CD4-positive, alpha-beta T cell (primary cell): ENCODE data around the gene SLX4. TPM values are rescaled to one million over a fixed set of nuclear protein-coding genes. Genes with fewer than 3 reads are reported as not detected.

ENCODE experiments used
- ATAC-seq: fragments of 200-7000 bp; cut with Tn5 transposase; one replicate; pipeline ENCODE4 v1.10.0; 2022; ENCODE audit warnings: mild to moderate bottlenecking; ENCODE audit not compliant: poor library complexity
- CTCF ChIA-PET: fragments of 350-600 bp; sonication (Branson Sonifier 250); formaldehyde crosslinking; loops from one replicate; lab custom pipeline; 2021; ENCODE audit warnings: antibody characterized with exemption, inconsistent platforms; lab: Charles Lee
- POLR2A ChIA-PET: fragments of 350-600 bp; sonication (Branson Sonifier 250); formaldehyde crosslinking; loops from one replicate; lab custom pipeline; 2021; ENCODE audit warnings: antibody characterized with exemption, inconsistent platforms; lab: Charles Lee
- DNase-seq, 14 experiments: peaks; one replicate each; pipeline ENCODE4 v3.0.0-alpha.2; 2013 to 2020; ENCODE audit warnings: mixed read lengths in 2 of 14
- H3K27ac ChIP-seq, 2 donors: one replicate each; pipeline versions ENCODE4 v1.5.1 to v1.7.0; 2013; ENCODE audit warnings: low read length in 2 of 2, low read depth in 1 of 2, mild to moderate bottlenecking in 1 of 2
- H3K27me3 ChIP-seq, 2 experiments: 1 replicate in 1 of 2; 2 replicates in 1 of 2; pipeline versions ENCODE4 v1.6.1 to v1.7.0; 2013; ENCODE audit warnings: low read length in 2 of 2, control low read depth in 1 of 2, mild to moderate bottlenecking in 1 of 2, moderate library complexity in 1 of 2; ENCODE audit not compliant: insufficient read depth in 2 of 2, control insufficient read depth in 1 of 2
- H3K36me3 ChIP-seq: one replicate; pipeline ENCODE4 v1.6.1; 2013; ENCODE audit warnings: low read length, control low read depth; ENCODE audit not compliant: insufficient read depth
- H3K4me1 ChIP-seq: one replicate; pipeline ENCODE4 v1.6.1; 2013; ENCODE audit warnings: low read length, control low read depth; ENCODE audit not compliant: insufficient read depth
- H3K4me3 ChIP-seq: one replicate; pipeline ENCODE4 v1.5.1; 2013; ENCODE audit warnings: mild to moderate bottlenecking, low read length, moderate library complexity
- H3K9me3 ChIP-seq, 2 experiments: 1 replicate in 1 of 2; 2 replicates in 1 of 2; pipeline versions ENCODE4 v1.6.1 to v1.7.0; 2013; ENCODE audit warnings: low read length in 2 of 2, mild to moderate bottlenecking in 2 of 2, control low read depth in 1 of 2, moderate library complexity in 1 of 2; ENCODE audit not compliant: control insufficient read depth in 1 of 2, insufficient read depth in 1 of 2
- H3K27ac Mint-ChIP-seq: one replicate; pipeline ENCODE4 v1.8.0; 2020; ENCODE audit warnings: mixed read lengths
- H3K27me3 Mint-ChIP-seq: one replicate; pipeline ENCODE4 v1.8.0; 2021; ENCODE audit warnings: mixed read lengths
- H3K36me3 Mint-ChIP-seq: one replicate; pipeline ENCODE4 v1.8.0; 2021; ENCODE audit warnings: low read depth, mixed read lengths
- H3K4me1 Mint-ChIP-seq: one replicate; pipeline ENCODE4 v1.8.0; 2021; ENCODE audit warnings: low read depth, mixed read lengths
- H3K4me3 Mint-ChIP-seq: one replicate; pipeline ENCODE4 v1.8.0; 2020; ENCODE audit warnings: mild to moderate bottlenecking, mixed read lengths
- H3K9me3 Mint-ChIP-seq: one replicate; pipeline ENCODE4 v1.8.0; 2020; ENCODE audit warnings: mixed read lengths
- CTCF ChIP-seq: fragments of 200-600 bp; IDR thresholded peaks from one replicate; pipeline ENCODE4 v1.8.0; 2022; ENCODE audit warnings: antibody characterized with exemption, mild to moderate bottlenecking
- intact Hi-C, 2 experiments: fragments of 100-400 bp; cut with DNase I in 1 of 2; cut with micrococcal nuclease in 1 of 2; formaldehyde crosslinking; loops; one replicate each; pipeline versions ENCODE4 v1.15.1 to v1.9.0; 2023 to 2025; cut with DNase I, micrococcal nuclease
- total RNA-seq, 174 experiments: library from RNA in 2 of 174; stranded (reverse) in 2 of 174; gene quantifications; one replicate each; pipeline ENCODE4 v1.2.3 and lab custom pipeline; 2021 to 2026

The SLX4 gene
- total RNA-seq, 2 experiments from 2014 or later: 5.1 to 5.2 TPM

- no peak overlapping the region for H3K4me3 ChIP-seq
- H3K36me3 ChIP-seq: peaks cover 37% of the 10 kb centered on the region
- H3K4me1 ChIP-seq: peaks cover 4% of the 10 kb centered on the region
- ChIA-PET POLR2A (no interaction called here), CTCF (no interaction called here)
- H3K27ac ChIP-seq: no peak overlapping the region
- Mint-ChIP-seq H3K9me3 (no peaks in the 10 kb centered on the region), H3K4me1 (peaks cover 21% of the 10 kb centered on the region), H3K27me3 (no peaks in the 10 kb centered on the region), H3K36me3 (peaks cover 8% of the 10 kb centered on the region), H3K4me3 (no peak overlapping the region), H3K27ac (no peak overlapping the region)
- DNase-seq: no peak
- ATAC-seq: no peak
- no peak for TF ChIP-seq CTCF
- no peaks in the 10 kb centered on the region for H3K9me3 ChIP-seq
- intact Hi-C loops: no loop called here
- no peaks in the 10 kb centered on the region for H3K27me3 ChIP-seq
These were observed 31.1 kb upstream of the SLX4 start for GRCh38 chr16:3642397-3643094.

- DNase-seq (no peak), ATAC-seq (no peak)
- Histone ChIP-seq H3K4me1 (peaks cover 10% of the 10 kb centered on the region), H3K36me3 (peaks cover 37% of the 10 kb centered on the region), H3K9me3 (no peaks in the 10 kb centered on the region), H3K27me3 (no peaks in the 10 kb centered on the region), H3K4me3 (no peak overlapping the region), H3K27ac (no peak overlapping the region)
- intact Hi-C loops: no loop called here
- no peak for TF ChIP-seq CTCF
- ChIA-PET CTCF (no interaction called here), POLR2A (no interaction called here)
- no peak overlapping the region for H3K27ac Mint-ChIP-seq
- H3K4me3 Mint-ChIP-seq: no peak overlapping the region
- H3K9me3 Mint-ChIP-seq: no peaks in the 10 kb centered on the region
- H3K27me3 Mint-ChIP-seq: no peaks in the 10 kb centered on the region
- H3K36me3 Mint-ChIP-seq: peaks cover 8% of the 10 kb centered on the region
- H3K4me1 Mint-ChIP-seq: peaks cover 27% of the 10 kb centered on the region
These were observed 30.5 kb upstream of the SLX4 start for GRCh38 chr16:3641801-3642396.

GRCh38 chr16:3640632-3641501 lies 29.5 kb upstream of the SLX4 start:
- H3K36me3 Mint-ChIP-seq: no peaks in the 10 kb centered on the region
- no peak for ATAC-seq
- no peak overlapping the region for H3K27ac Mint-ChIP-seq
- peaks cover 34% of the 10 kb centered on the region for H3K4me1 Mint-ChIP-seq
- peaks cover 37% of the 10 kb centered on the region for H3K36me3 ChIP-seq
- DNase-seq: no peak
- TF ChIP-seq CTCF: no peak
- H3K4me3 Mint-ChIP-seq: no peak overlapping the region
- H3K9me3 Mint-ChIP-seq: no peaks in the 10 kb centered on the region
- H3K27me3 ChIP-seq: no peaks in the 10 kb centered on the region
- H3K9me3 ChIP-seq: no peaks in the 10 kb centered on the region
- no peak overlapping the region for H3K27ac ChIP-seq
- no peaks in the 10 kb centered on the region for H3K27me3 Mint-ChIP-seq
- intact Hi-C loops: no loop called here
- POLR2A ChIA-PET: interaction anchor here (0.6 kb wide), 1 partner anchor 901 kb away, joined by 3 read pairs; no protein-coding TSS in a partner anchor
- no peak overlapping the region for H3K4me3 ChIP-seq
- peaks cover 13% of the 10 kb centered on the region for H3K4me1 ChIP-seq
- CTCF ChIA-PET: interaction anchor here (1.3 kb wide), 1 partner anchor 14 kb away, joined by 5 read pairs; no protein-coding TSS in a partner anchor
